Endodermal cell (in vitro differentiated cells): ENCODE results near the gene NEURL4. TPM values are rescaled to one million over a fixed set of nuclear protein-coding genes. Genes with fewer than 3 reads are reported as not detected.
A peak's percentile ranks its signal among the peaks of the same experiment; 100 is the strongest.

Experiments
- DNase-seq: peaks from one replicate; pipeline ENCODE4 v3.0.0-alpha.2; 2017
- H3K27ac ChIP-seq: 2 replicates; pipeline ENCODE4 v1.5.1; 2013; ENCODE audit warnings: mild to moderate bottlenecking, low read depth, low read length, moderate library complexity
- H3K27me3 ChIP-seq: 2 replicates; pipeline ENCODE4 v1.6.1; 2013; ENCODE audit warnings: mild to moderate bottlenecking, low read length, moderate library complexity; ENCODE audit not compliant: insufficient read depth, control insufficient read depth, poor library complexity, severe bottlenecking
- H3K36me3 ChIP-seq: 2 replicates; pipeline ENCODE4 v1.7.0; 2013; ENCODE audit warnings: mild to moderate bottlenecking, low read length, moderate library complexity; ENCODE audit not compliant: control insufficient read depth, insufficient read depth
- H3K4me1 ChIP-seq: one replicate; pipeline ENCODE4 v1.7.0; 2013; ENCODE audit warnings: low read length; ENCODE audit not compliant: control insufficient read depth, insufficient read depth
- H3K4me3 ChIP-seq: 2 replicates; pipeline ENCODE4 v1.5.1; 2013; ENCODE audit warnings: mild to moderate bottlenecking, low read length, moderate library complexity
- H3K9ac ChIP-seq: 2 replicates; pipeline ENCODE4 v1.6.1; 2013; ENCODE audit warnings: mild to moderate bottlenecking, low read length, moderate library complexity; ENCODE audit not compliant: poor library complexity, severe bottlenecking; ENCODE audit errors: extremely low read depth
- H3K9me3 ChIP-seq: 2 replicates; pipeline ENCODE4 v1.6.1; 2013; ENCODE audit warnings: mild to moderate bottlenecking, low read length, moderate library complexity; ENCODE audit not compliant: control insufficient read depth
- H3K27ac Mint-ChIP-seq: 2 replicates; pipeline ENCODE4 v1.8.0; 2020; ENCODE audit warnings: mixed read lengths
- H3K27me3 Mint-ChIP-seq: 2 replicates; pipeline ENCODE4 v1.8.0; 2021; ENCODE audit warnings: mild to moderate bottlenecking, mixed read lengths; ENCODE audit not compliant: insufficient read depth
- H3K36me3 Mint-ChIP-seq: 2 replicates; pipeline ENCODE4 v1.8.0; 2020; ENCODE audit warnings: low read depth, mixed read lengths
- H3K4me1 Mint-ChIP-seq: 2 replicates; pipeline ENCODE4 v1.8.0; 2020; ENCODE audit warnings: mixed read lengths
- H3K4me3 Mint-ChIP-seq: 2 replicates; pipeline ENCODE4 v1.8.0; 2020; ENCODE audit warnings: mild to moderate bottlenecking, moderate library complexity, mixed read lengths
- H3K9me3 Mint-ChIP-seq: 2 replicates; pipeline ENCODE4 v1.8.0; 2020; ENCODE audit warnings: mild to moderate bottlenecking, mixed read lengths
- WGBS, 2 experiments: methylation state at CpG; one replicate each; pipeline versions ENCODE4 v1.1.5 to v1.1.7; 2013; ENCODE audit warnings: missing lambda C conversion rate in 2 of 2, mixed read lengths in 1 of 2; ENCODE audit not compliant: insufficient coverage in 1 of 2, insufficient read length in 1 of 2; 5-methylcytosine and 5-hydroxymethylcytosine counted together
- total RNA-seq, 2 donors: library from RNA; stranded (reverse); fragmentation: NEBNext Ultra II Directional in 1 of 2; extraction: Animal tissue kit (Norgen Biotek cat#: 25700) in 1 of 2; gene quantifications; 2 replicates in 1 of 2; 3 replicates in 1 of 2; pipeline ENCODE4 v1.2.1, GENCODE V29; 2021
- TF ChIP-seq, protein P1 (sequence below): fragments of 200-600 bp; sonication (generic); conservative IDR thresholded peaks from 2 replicates; pipeline ENCODE4 v1.5.0; 2021; ENCODE audit warnings: antibody characterized with exemption, mild to moderate bottlenecking

The NEURL4 gene
- total RNA-seq, 2 donors from 2014 or later: 51.3 to 52.7 TPM

DNA sequence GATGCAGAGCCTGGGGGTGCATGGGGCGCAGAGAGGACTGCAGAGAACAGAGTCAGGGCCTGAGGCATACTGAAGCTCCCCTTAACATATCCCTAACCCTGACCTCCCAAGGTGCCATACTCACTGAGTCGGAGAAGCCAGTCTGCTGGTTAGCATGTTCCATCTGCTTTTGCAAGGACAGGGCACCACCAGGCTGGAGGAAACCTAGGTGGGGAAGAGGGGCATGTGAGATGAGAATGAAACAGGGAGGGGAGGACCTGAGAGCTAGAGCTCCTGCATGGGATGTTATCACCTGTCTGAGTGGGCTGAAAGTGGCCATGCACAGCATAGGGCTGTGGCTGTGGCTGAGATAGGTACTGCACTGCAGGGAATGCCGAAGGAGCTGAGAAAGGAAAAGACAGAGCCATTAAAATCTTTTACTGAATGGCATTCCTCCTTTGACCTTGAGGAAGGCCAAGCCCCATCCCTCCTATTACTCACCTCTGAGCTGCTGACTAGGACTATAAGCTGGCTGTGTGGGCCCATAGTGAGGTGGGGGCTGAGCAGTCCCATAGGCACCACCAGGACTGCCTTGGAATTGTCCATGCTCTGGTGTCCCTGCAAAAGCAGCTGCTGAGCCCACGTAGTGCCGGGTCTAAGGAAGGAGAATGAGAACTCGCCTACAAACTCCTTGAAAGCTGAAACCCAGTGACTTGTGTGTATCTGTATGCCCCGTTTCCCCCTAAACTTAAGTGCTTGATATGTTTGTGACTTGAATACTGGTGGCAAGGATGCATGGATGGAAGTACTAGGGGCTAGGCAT is 15.8 kb downstream of the NEURL4 start:
- Histone ChIP-seq H3K4me1 (peaks cover 5% of the 10 kb centered on the region), H3K36me3 (peaks cover 60% of the 10 kb centered on the region), H3K9me3 (no peaks in the 10 kb centered on the region), H3K4me3 (no peak overlapping the region), H3K27ac (no peak overlapping the region), H3K27me3 (no peaks in the 10 kb centered on the region), H3K9ac (no peak overlapping the region)
- peak overlapping the region; percentile 67 for H3K27ac Mint-ChIP-seq
- peak overlapping the region; percentile 72 for H3K4me3 Mint-ChIP-seq
- H3K27me3 Mint-ChIP-seq: no peaks in the 10 kb centered on the region
- H3K9me3 Mint-ChIP-seq: no peaks in the 10 kb centered on the region
- whole genome bisulfite sequencing, 2 experiments: 88 to 96% methylated on average over 6 to 7 of the region's 7 CpGs
- peak; percentile 84 for DNase-seq
- peaks cover 28% of the 10 kb centered on the region for H3K4me1 Mint-ChIP-seq
- TF ChIP-seq, protein P1, sequence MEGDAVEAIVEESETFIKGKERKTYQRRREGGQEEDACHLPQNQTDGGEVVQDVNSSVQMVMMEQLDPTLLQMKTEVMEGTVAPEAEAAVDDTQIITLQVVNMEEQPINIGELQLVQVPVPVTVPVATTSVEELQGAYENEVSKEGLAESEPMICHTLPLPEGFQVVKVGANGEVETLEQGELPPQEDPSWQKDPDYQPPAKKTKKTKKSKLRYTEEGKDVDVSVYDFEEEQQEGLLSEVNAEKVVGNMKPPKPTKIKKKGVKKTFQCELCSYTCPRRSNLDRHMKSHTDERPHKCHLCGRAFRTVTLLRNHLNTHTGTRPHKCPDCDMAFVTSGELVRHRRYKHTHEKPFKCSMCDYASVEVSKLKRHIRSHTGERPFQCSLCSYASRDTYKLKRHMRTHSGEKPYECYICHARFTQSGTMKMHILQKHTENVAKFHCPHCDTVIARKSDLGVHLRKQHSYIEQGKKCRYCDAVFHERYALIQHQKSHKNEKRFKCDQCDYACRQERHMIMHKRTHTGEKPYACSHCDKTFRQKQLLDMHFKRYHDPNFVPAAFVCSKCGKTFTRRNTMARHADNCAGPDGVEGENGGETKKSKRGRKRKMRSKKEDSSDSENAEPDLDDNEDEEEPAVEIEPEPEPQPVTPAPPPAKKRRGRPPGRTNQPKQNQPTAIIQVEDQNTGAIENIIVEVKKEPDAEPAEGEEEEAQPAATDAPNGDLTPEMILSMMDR: peak; percentile 57
- H3K36me3 Mint-ChIP-seq: peaks cover 62% of the 10 kb centered on the region

DNA sequence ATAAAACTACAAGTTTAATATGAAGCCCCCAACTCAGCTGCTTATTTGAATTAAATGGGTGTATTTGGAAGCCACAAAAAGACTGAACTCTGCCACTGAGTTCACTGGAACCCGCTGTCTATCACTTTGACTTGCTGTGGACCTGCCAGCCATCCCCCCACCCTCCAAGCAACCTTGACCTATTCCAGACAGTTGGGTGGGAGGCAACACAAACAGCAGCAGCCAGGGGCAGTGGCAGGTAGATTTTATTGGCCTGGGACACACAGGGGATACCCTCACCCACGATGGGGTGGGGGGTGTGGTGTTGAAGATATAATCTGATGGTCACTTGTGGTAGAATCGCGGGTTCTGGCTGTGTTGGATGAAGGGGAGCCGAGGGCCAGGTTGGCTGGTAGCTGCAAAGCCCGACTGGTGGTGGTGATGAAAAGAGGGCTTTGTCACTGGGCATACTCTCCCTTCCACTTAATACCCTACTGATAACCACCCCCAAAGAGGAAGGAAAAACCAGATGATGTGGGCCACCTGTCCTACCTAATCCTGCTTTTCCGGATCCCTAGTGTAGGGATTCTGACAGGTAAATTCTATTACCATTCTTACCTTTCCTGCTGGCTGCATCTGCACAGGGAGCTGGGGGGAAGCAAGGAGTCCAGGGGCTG is 16.6 kb downstream of the NEURL4 start:
- peaks cover 56% of the 10 kb centered on the region for H3K36me3 ChIP-seq
- peak overlapping the region; percentile 67 for H3K27ac Mint-ChIP-seq
- H3K27me3 ChIP-seq: no peaks in the 10 kb centered on the region
- no peak overlapping the region for H3K4me3 Mint-ChIP-seq
- H3K4me1 Mint-ChIP-seq: peaks cover 28% of the 10 kb centered on the region
- DNase-seq: no peak
- H3K4me1 ChIP-seq: peaks cover 5% of the 10 kb centered on the region
- 80 to 98% methylated on average over 2 to 7 of the region's 7 CpGs for WGBS, 2 experiments
- TF ChIP-seq, protein P1: no peak
- H3K4me3 ChIP-seq: no peak overlapping the region
- H3K27me3 Mint-ChIP-seq: no peaks in the 10 kb centered on the region
- peaks cover 56% of the 10 kb centered on the region for H3K36me3 Mint-ChIP-seq
- no peak overlapping the region for H3K27ac ChIP-seq
- H3K9me3 ChIP-seq: no peaks in the 10 kb centered on the region
- H3K9me3 Mint-ChIP-seq: no peaks in the 10 kb centered on the region
- H3K9ac ChIP-seq: no peak overlapping the region

DNA sequence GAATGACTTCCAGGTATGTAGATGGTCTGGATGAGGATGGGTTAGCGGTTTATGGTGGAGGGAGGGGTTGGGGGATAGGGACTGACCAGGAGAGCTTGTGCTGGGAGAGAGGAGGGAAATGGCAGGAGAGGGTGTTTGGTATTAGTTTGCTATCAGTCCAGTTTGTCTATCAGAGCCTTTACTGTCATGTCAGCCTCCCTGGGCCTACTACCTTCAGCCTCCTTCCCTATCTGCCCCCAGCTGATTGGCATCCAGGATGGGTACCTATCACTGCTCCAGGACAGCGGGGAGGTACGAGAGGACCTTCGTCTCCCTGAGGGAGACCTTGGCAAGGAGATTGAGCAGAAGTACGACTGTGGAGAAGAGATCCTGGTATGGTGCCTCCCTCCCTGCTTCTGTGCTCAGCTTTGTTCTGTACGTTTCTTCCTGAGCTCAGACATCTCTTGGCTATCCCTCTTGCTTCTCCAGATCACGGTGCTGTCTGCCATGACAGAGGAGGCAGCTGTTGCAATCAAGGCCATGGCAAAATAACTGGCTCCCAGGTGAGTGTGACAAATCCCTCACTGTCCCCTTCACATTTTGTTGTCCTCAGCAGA is 17.9 kb downstream of the NEURL4 start:
- peaks cover 51% of the 10 kb centered on the region for H3K36me3 Mint-ChIP-seq
- no peak overlapping the region for H3K9ac ChIP-seq
- no peak overlapping the region for H3K27ac ChIP-seq
- no peaks in the 10 kb centered on the region for H3K9me3 Mint-ChIP-seq
- no peak overlapping the region for H3K4me3 Mint-ChIP-seq
- peak overlapping the region; percentile 26 for H3K27ac Mint-ChIP-seq
- H3K4me1 Mint-ChIP-seq: peaks cover 30% of the 10 kb centered on the region
- H3K27me3 ChIP-seq: no peaks in the 10 kb centered on the region
- H3K27me3 Mint-ChIP-seq: no peaks in the 10 kb centered on the region
- no peak for DNase-seq
- H3K9me3 ChIP-seq: no peaks in the 10 kb centered on the region
- H3K36me3 ChIP-seq: peaks cover 49% of the 10 kb centered on the region
- TF ChIP-seq, protein P1: no peak
- H3K4me1 ChIP-seq: peaks cover 5% of the 10 kb centered on the region
- 92 to 96% methylated on average over 5 to 7 of the region's 7 CpGs for WGBS, 2 experiments
- peak overlapping the region; percentile 99 for H3K4me3 ChIP-seq
